GM12878 (cell line): ENCODE measurements around the gene RAB11A. TPM values are rescaled to one million over a fixed set of nuclear protein-coding genes. Genes with fewer than 3 reads are reported as not detected.

Source experiments
- ATAC-seq: fragments of 200-7000 bp; cut with Tn5 transposase; 3 replicates; pipeline ENCODE4 v1.9.1; 2020; ENCODE audit warnings: mild to moderate bottlenecking, moderate library complexity
- BruUV-seq: library from RNA; stranded (reverse); fragments of 400-500 nt; replicated peaks from 2 replicates; lab custom pipeline; 2021; lab: Mats Ljungman, UMichigan
- CTCF ChIA-PET: fragments of 300-600 bp; sonication (Branson Sonifier 250); formaldehyde crosslinking; extraction: SDS; loops from one replicate; lab custom pipeline; 2021; ENCODE audit warnings: inconsistent platforms; lab: Yijun Ruan, JAX
- POLR2A ChIA-PET: fragments of 350-600 bp; formaldehyde crosslinking; extraction: SDS; loops from one replicate; lab custom pipeline; 2021; ENCODE audit warnings: inconsistent platforms; lab: Charles Lee
- RAD21 ChIA-PET: fragments of 300-600 bp; sonication (Branson Sonifier 250); formaldehyde crosslinking; loops from one replicate; lab custom pipeline; 2023; ENCODE audit warnings: antibody characterized with exemption; ENCODE audit not compliant: unreplicated experiment; lab: Charles Lee
- SMC1A ChIA-PET: fragments of 300-600 bp; sonication (Branson Sonifier 250); formaldehyde crosslinking; loops from one replicate; lab custom pipeline; 2023; ENCODE audit not compliant: unreplicated experiment, uncharacterized antibody; lab: Charles Lee
- DNase-seq: peaks from one replicate; pipeline ENCODE4 v3.0.0-alpha.2; 2011; ENCODE audit warnings: low read depth, low spot score
- FAIRE-seq: peaks from 3 replicates; lab custom pipeline; 2011; peaks lifted over from hg19 to GRCh38; lab: Jason Lieb, UNC
- H2AFZ ChIP-seq: 2 replicates; pipeline ENCODE4 v1.6.0; 2011; ENCODE audit warnings: low read depth, low read length, control low read depth; ENCODE audit not compliant: control insufficient read depth
- H3K27ac ChIP-seq: 2 replicates; pipeline ENCODE4 v1.5.1; 2011; ENCODE audit warnings: control low read depth; ENCODE audit not compliant: control insufficient read depth, insufficient read depth
- H3K27me3 ChIP-seq, 2 experiments: replicated peaks in 1 of 2; 2 replicates each; pipeline versions ENCODE4 v1.6.0 to v1.6.1; 2011; ENCODE audit warnings: low read length in 1 of 2; ENCODE audit not compliant: control insufficient read depth in 2 of 2, insufficient read depth in 2 of 2
- H3K36me3 ChIP-seq, 2 experiments: 2 replicates each; pipeline ENCODE4 v1.5.1; 2011; ENCODE audit warnings: low read length in 1 of 2; ENCODE audit not compliant: control insufficient read depth in 2 of 2, insufficient read depth in 2 of 2
- H3K4me1 ChIP-seq: 2 replicates; pipeline ENCODE4 v1.6.1; 2011; ENCODE audit warnings: mild to moderate bottlenecking, low read length, moderate library complexity, mixed read lengths; ENCODE audit not compliant: control insufficient read depth, insufficient read depth
- H3K4me2 ChIP-seq: 2 replicates; pipeline ENCODE4 v1.6.0; 2011; ENCODE audit warnings: control low read depth; ENCODE audit not compliant: control insufficient read depth, insufficient read depth
- H3K4me3 ChIP-seq: fragments of 200-600 bp; sonication (generic); 2 replicates; pipeline ENCODE4 v1.5.1; 2016
- H3K79me2 ChIP-seq: 2 replicates; pipeline ENCODE4 v1.6.0; 2011; ENCODE audit warnings: low read length; ENCODE audit not compliant: control insufficient read depth, insufficient read depth
- H3K9ac ChIP-seq: 2 replicates; pipeline ENCODE4 v1.8.0; 2011; ENCODE audit warnings: low read length, control low read depth, mixed read lengths; ENCODE audit not compliant: control insufficient read depth, insufficient read depth
- H3K9me3 ChIP-seq: replicated peaks from 3 replicates; pipeline ENCODE4 v1.5.1; 2011; ENCODE audit warnings: mild to moderate bottlenecking, low read length; ENCODE audit not compliant: control insufficient read depth, insufficient read depth
- H4K20me1 ChIP-seq: 2 replicates; pipeline ENCODE4 v1.6.0; 2011; ENCODE audit not compliant: control insufficient read depth, insufficient read depth
- LARP7 ChIP-seq: fragments of 450-650 bp; IDR thresholded peaks from 2 replicates; pipeline ENCODE4 v1.6.1; 2017; ENCODE audit warnings: mild to moderate bottlenecking
- MYC ChIP-seq: IDR thresholded peaks from 2 replicates; pipeline ENCODE4 v1.6.1; 2011; ENCODE audit warnings: mild to moderate bottlenecking, low read length, moderate library complexity, inconsistent platforms; ENCODE audit not compliant: insufficient read depth, insufficient replicate concordance, insufficient read length, severe bottlenecking
- NR2F1 ChIP-seq: fragments of 450-650 bp; conservative IDR thresholded peaks from 2 replicates; pipeline ENCODE4 v1.6.1; 2017; ENCODE audit warnings: mild to moderate bottlenecking
- SRF ChIP-seq, 2 experiments: IDR thresholded peaks; 2 replicates each; pipeline ENCODE4 v1.6.1; 2011; ENCODE audit warnings: low read depth in 2 of 2, low read length in 2 of 2, mild to moderate bottlenecking in 1 of 2, moderate library complexity in 1 of 2
- WRNIP1 ChIP-seq: IDR thresholded peaks from 2 replicates; pipeline ENCODE4 v1.6.1; 2011; ENCODE audit warnings: low read depth, low read length, improper control_type of control experiment, borderline replicate concordance
- ZNF24 ChIP-seq: fragments of 450-650 bp; IDR thresholded peaks from 2 replicates; pipeline ENCODE4 v1.6.1; 2017; ENCODE audit warnings: antibody characterized with exemption, mild to moderate bottlenecking
- WGBS: methylation state at CpG from one replicate; pipeline ENCODE4 v1.1.6; 2016; ENCODE audit warnings: low lambda C conversion rate; ENCODE audit not compliant: insufficient replicate concordance, insufficient coverage; ENCODE audit errors: missing lambda C conversion rate; 5-methylcytosine and 5-hydroxymethylcytosine counted together
- in situ Hi-C: fragments of 300-500 bp; cut with MboI; formaldehyde crosslinking; loops from 9 replicates; pipeline ENCODE4 v1.14.3; 2018; ENCODE audit warnings: mixed read lengths
- intact Hi-C: fragments of 100-400 bp; cut with micrococcal nuclease; formaldehyde crosslinking; loops from one replicate; pipeline ENCODE4 v1.14.2; 2022; ENCODE audit not compliant: unreplicated experiment
- polyA plus RNA-seq, 11 experiments: library from polyadenylated mRNA; depleted of rRNA in 4 of 11; unstranded in 6 of 11; stranded (reverse) in 5 of 11; fragments of >200 nt; fragmentation: Nextera tagmentation in 4 of 11; fragmentation: Illumina TruSeq in 1 of 11; extraction: Ambion mirVana in 4 of 11; extraction: Trizol in 1 of 11; gene quantifications; 1 replicate in 1 of 11; 2 replicates in 10 of 11; pipeline versions ENCODE4 v1.2.1 to v1.2.3, GENCODE V29; 2011 to 2016; ENCODE audit warnings: inconsistent platforms in 2 of 11, missing spikeins in 2 of 11, low read depth in 1 of 11
- total RNA-seq, 4 experiments: library from RNA; depleted of rRNA in 3 of 4; stranded (reverse); fragments of >200 nt in 3 of 4; fragmentation: Illumina TruSeq in 1 of 4; extraction: Trizol in 1 of 4; gene quantifications; 2 replicates each; pipeline versions ENCODE4 v1.2.1 to v1.2.3, GENCODE V29; 2013 to 2021
- TF ChIP-seq, protein P1 (sequence below): IDR thresholded peaks from 2 replicates; pipeline ENCODE4 v1.6.1; 2012; ENCODE audit warnings: low read length, inconsistent platforms
- TF ChIP-seq, protein P2 (sequence below): fragments of 150-350 bp; IDR thresholded peaks from 2 replicates; pipeline ENCODE4 v1.6.1; 2016; ENCODE audit warnings: low read depth, low read length
- TF ChIP-seq, protein P3 (sequence below): fragments of 450-650 bp; conservative IDR thresholded peaks from 2 replicates; pipeline ENCODE4 v1.6.1; 2017; ENCODE audit warnings: mild to moderate bottlenecking, moderate library complexity
- TF ChIP-seq, protein P4 (sequence below): fragments of 450-650 bp; IDR thresholded peaks from 2 replicates; pipeline ENCODE4 v1.6.1; 2017; ENCODE audit warnings: mild to moderate bottlenecking, low read depth, inconsistent platforms; ENCODE audit not compliant: poor library complexity, severe bottlenecking
- TF ChIP-seq, protein P5 (sequence below): IDR thresholded peaks from 2 replicates; pipeline ENCODE4 v1.6.1; 2012; ENCODE audit warnings: low read depth, low read length, improper control_type of control experiment

Gene RAB11A
- total and polyA plus RNA-seq, 10 of the 15 experiments (the other 5 are each of a cell fraction or from before 2014, with no cell fraction given), result 128 to 387 (median 224) TPM

DNA sequence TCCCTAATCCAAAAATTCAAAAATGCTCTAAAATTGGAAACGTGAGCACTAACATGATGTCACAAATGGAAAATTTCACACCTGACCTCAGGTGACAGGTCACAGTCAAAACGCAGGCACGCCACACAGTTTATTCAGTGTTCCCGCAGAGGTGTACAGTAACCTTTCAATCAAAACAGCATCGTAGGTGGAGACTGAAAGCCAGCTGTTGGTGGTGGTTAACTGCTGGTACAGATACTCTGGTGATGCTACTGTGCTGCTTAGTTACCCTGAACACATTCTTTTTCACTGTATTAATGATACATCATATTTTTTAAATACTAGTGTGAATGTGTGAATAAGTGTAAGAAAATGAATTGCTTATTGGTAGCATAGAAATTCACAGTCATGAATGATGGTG lies 23.8 kb downstream of the RAB11A start:
- peaks cover 0 to 19% of the 10 kb centered on the region in 2 experiments; a peak in 3 of 4 replicates for H3K36me3 ChIP-seq
- H3K79me2 ChIP-seq, result no peaks in the 10 kb centered on the region; the same call in none of the 2 replicates
- no peak for FAIRE-seq
- H3K9me3 ChIP-seq, result no peaks in the 10 kb centered on the region
- SMC1A ChIA-PET, result interaction anchor here (0.6 to 2.6 kb wide), 4 partner anchors 9 to 289 kb away, joined by 3 to 9 read pairs (median 3); no protein-coding TSS in a partner anchor
- no peaks in the 10 kb centered on the region for H4K20me1 ChIP-seq
- 97% methylated on average over 5 of the region's 5 CpGs for WGBS
- CTCF ChIA-PET, result interaction anchor here (1.0 to 1.6 kb wide), 2 partner anchors 12 to 15 kb away, joined by 3 to 6 read pairs; no protein-coding TSS in a partner anchor
- H3K4me3 ChIP-seq, result no peak overlapping the region
- BruUV-seq, result no TSS peak
- TF ChIP-seq, protein P1, sequence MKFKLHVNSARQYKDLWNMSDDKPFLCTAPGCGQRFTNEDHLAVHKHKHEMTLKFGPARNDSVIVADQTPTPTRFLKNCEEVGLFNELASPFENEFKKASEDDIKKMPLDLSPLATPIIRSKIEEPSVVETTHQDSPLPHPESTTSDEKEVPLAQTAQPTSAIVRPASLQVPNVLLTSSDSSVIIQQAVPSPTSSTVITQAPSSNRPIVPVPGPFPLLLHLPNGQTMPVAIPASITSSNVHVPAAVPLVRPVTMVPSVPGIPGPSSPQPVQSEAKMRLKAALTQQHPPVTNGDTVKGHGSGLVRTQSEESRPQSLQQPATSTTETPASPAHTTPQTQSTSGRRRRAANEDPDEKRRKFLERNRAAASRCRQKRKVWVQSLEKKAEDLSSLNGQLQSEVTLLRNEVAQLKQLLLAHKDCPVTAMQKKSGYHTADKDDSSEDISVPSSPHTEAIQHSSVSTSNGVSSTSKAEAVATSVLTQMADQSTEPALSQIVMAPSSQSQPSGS, result no peak
- TF ChIP-seq, protein P2, sequence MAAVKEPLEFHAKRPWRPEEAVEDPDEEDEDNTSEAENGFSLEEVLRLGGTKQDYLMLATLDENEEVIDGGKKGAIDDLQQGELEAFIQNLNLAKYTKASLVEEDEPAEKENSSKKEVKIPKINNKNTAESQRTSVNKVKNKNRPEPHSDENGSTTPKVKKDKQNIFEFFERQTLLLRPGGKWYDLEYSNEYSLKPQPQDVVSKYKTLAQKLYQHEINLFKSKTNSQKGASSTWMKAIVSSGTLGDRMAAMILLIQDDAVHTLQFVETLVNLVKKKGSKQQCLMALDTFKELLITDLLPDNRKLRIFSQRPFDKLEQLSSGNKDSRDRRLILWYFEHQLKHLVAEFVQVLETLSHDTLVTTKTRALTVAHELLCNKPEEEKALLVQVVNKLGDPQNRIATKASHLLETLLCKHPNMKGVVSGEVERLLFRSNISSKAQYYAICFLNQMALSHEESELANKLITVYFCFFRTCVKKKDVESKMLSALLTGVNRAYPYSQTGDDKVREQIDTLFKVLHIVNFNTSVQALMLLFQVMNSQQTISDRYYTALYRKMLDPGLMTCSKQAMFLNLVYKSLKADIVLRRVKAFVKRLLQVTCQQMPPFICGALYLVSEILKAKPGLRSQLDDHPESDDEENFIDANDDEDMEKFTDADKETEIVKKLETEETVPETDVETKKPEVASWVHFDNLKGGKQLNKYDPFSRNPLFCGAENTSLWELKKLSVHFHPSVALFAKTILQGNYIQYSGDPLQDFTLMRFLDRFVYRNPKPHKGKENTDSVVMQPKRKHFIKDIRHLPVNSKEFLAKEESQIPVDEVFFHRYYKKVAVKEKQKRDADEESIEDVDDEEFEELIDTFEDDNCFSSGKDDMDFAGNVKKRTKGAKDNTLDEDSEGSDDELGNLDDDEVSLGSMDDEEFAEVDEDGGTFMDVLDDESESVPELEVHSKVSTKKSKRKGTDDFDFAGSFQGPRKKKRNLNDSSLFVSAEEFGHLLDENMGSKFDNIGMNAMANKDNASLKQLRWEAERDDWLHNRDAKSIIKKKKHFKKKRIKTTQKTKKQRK, result no peak
- TF ChIP-seq NR2F1, result no peak
- no peak for TF ChIP-seq WRNIP1
- no peak for TF ChIP-seq SRF (IDR thresholded peaks at IDR 0.05; ENCODE audit: low read depth in 2 of 2, low read length in 2 of 2)
- TF ChIP-seq LARP7, result no peak
- TF ChIP-seq ZNF24, result no peak
- TF ChIP-seq, protein P3, sequence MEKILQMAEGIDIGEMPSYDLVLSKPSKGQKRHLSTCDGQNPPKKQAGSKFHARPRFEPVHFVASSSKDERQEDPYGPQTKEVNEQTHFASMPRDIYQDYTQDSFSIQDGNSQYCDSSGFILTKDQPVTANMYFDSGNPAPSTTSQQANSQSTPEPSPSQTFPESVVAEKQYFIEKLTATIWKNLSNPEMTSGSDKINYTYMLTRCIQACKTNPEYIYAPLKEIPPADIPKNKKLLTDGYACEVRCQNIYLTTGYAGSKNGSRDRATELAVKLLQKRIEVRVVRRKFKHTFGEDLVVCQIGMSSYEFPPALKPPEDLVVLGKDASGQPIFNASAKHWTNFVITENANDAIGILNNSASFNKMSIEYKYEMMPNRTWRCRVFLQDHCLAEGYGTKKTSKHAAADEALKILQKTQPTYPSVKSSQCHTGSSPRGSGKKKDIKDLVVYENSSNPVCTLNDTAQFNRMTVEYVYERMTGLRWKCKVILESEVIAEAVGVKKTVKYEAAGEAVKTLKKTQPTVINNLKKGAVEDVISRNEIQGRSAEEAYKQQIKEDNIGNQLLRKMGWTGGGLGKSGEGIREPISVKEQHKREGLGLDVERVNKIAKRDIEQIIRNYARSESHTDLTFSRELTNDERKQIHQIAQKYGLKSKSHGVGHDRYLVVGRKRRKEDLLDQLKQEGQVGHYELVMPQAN, result no peak
- TF ChIP-seq MYC, result no peak
- TF ChIP-seq, protein P4, sequence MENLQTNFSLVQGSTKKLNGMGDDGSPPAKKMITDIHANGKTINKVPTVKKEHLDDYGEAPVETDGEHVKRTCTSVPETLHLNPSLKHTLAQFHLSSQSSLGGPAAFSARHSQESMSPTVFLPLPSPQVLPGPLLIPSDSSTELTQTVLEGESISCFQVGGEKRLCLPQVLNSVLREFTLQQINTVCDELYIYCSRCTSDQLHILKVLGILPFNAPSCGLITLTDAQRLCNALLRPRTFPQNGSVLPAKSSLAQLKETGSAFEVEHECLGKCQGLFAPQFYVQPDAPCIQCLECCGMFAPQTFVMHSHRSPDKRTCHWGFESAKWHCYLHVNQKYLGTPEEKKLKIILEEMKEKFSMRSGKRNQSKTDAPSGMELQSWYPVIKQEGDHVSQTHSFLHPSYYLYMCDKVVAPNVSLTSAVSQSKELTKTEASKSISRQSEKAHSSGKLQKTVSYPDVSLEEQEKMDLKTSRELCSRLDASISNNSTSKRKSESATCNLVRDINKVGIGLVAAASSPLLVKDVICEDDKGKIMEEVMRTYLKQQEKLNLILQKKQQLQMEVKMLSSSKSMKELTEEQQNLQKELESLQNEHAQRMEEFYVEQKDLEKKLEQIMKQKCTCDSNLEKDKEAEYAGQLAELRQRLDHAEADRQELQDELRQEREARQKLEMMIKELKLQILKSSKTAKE, result no peak
- TF ChIP-seq, protein P5, sequence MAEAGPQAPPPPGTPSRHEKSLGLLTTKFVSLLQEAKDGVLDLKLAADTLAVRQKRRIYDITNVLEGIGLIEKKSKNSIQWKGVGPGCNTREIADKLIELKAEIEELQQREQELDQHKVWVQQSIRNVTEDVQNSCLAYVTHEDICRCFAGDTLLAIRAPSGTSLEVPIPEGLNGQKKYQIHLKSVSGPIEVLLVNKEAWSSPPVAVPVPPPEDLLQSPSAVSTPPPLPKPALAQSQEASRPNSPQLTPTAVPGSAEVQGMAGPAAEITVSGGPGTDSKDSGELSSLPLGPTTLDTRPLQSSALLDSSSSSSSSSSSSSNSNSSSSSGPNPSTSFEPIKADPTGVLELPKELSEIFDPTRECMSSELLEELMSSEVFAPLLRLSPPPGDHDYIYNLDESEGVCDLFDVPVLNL, result no peak
- no peak for ATAC-seq
- POLR2A ChIA-PET, result interaction anchor here (0.5 kb wide), 1 partner anchor 239 kb away, joined by 3 read pairs; no protein-coding TSS in a partner anchor
- no peak overlapping the region for H3K9ac ChIP-seq
- in situ Hi-C loops (no loop called here), intact Hi-C loops (no loop called here)
- no peak overlapping the region for H3K4me2 ChIP-seq
- H3K27ac ChIP-seq, result no peak overlapping the region
- H3K4me1 ChIP-seq, result peaks cover 7% of the 10 kb centered on the region; the same call in 1 of the 2 replicates
- no peak for DNase-seq
- no peak overlapping the region for H2AFZ ChIP-seq
- RAD21 ChIA-PET, result no interaction called here
- no peaks in the 10 kb centered on the region for H3K27me3 ChIP-seq
